A549 (cell line): ENCODE measurements around the gene BNIPL. TPM values are rescaled to one million over a fixed set of nuclear protein-coding genes. Genes with fewer than 3 reads are reported as not detected.

Experiments used
- ATAC-seq, 2 experiments: fragments of 200-7000 bp in 1 of 2; fragments of >200 bp in 1 of 2; cut with Nextera tagmentation in 1 of 2; cut with Tn5 transposase in 1 of 2; 3 replicates each; pipeline versions ENCODE4 v1.8.0 to v1.9.1; 2018 to 2020; ENCODE audit warnings: mild to moderate bottlenecking in 1 of 2, moderate library complexity in 1 of 2
- CTCF ChIA-PET: fragments of 300-600 bp; sonication (Branson Sonifier 250); formaldehyde crosslinking; extraction: SDS; loops from one replicate; lab custom pipeline; 2021; ENCODE audit warnings: antibody characterized with exemption, inconsistent platforms; lab: Yijun Ruan, JAX
- POLR2A ChIA-PET: fragments of 350-600 bp; formaldehyde crosslinking; extraction: SDS; loops from one replicate; lab custom pipeline; 2021; ENCODE audit warnings: antibody characterized with exemption, inconsistent platforms; lab: Yijun Ruan, JAX
- DNase-seq, 2 experiments: peaks; one replicate each; pipeline versions ENCODE4 v3.0.0 to v3.0.0-alpha.2; 2011 to 2016; ENCODE audit warnings: low read depth in 1 of 2, low spot score in 1 of 2
- FAIRE-seq: peaks from 2 replicates; lab custom pipeline; 2011; peaks lifted over from hg19 to GRCh38; lab: Jason Lieb, UNC
- H3K27ac ChIP-seq, 2 experiments: fragments of >200 bp; sonication (Bioruptor Twin); formaldehyde crosslinking; 3 replicates each; pipeline ENCODE4 v1.5.1; 2016 to 2017
- H3K4me1 ChIP-seq: fragments of >200 bp; sonication (Bioruptor Twin); formaldehyde crosslinking; 3 replicates; pipeline ENCODE4 v1.6.1; 2016
- H3K4me2 ChIP-seq: fragments of >200 bp; sonication (Bioruptor Twin); formaldehyde crosslinking; 3 replicates; pipeline ENCODE4 v1.6.1; 2016
- H3K4me3 ChIP-seq: fragments of >200 bp; sonication (Bioruptor Twin); formaldehyde crosslinking; 3 replicates; pipeline ENCODE4 v1.5.1; 2016
- H3K9me3 ChIP-seq: fragments of >200 bp; sonication (Bioruptor Twin); formaldehyde crosslinking; 3 replicates; pipeline ENCODE4 v1.6.1; 2016
- ATOH8 ChIP-seq: fragments of 250-450 bp; sonication (Bioruptor Pico); IDR thresholded peaks from 2 replicates; pipeline ENCODE4 v1.5.0; 2020; ENCODE audit warnings: low read depth, mild to moderate bottlenecking, moderate library complexity
- E2F6 ChIP-seq: IDR thresholded peaks from 2 replicates; pipeline ENCODE4 v1.6.1; 2012; ENCODE audit warnings: low read depth, borderline replicate concordance
- EP300 ChIP-seq, 2 experiments: fragments of >200 bp; sonication (Bioruptor Twin); formaldehyde crosslinking; IDR thresholded peaks; 2 replicates in 1 of 2; 3 replicates in 1 of 2; pipeline ENCODE4 v1.6.1; 2016 to 2017
- FOSB ChIP-seq: fragments of 250-450 bp; sonication (Bioruptor Pico); IDR thresholded peaks from 2 replicates; pipeline ENCODE4 v1.5.0; 2020; ENCODE audit warnings: mild to moderate bottlenecking, moderate library complexity
- FOSL2 ChIP-seq, 2 experiments: fragments of 450-650 bp in 1 of 2; fragments of >200 bp in 1 of 2; sonication (Bioruptor Twin) in 1 of 2; formaldehyde crosslinking; IDR thresholded peaks; 2 replicates each; pipeline versions ENCODE4 v1.5.0 to v1.6.1; 2016 to 2020; ENCODE audit warnings: mild to moderate bottlenecking in 1 of 2, moderate library complexity in 1 of 2
- HDAC2 ChIP-seq: fragments of 200-600 bp; sonication (generic); IDR thresholded peaks from 2 replicates; pipeline ENCODE4 v1.6.1; 2016
- HMGXB4 ChIP-seq: fragments of 250-450 bp; sonication (Bioruptor Pico); IDR thresholded peaks from 2 replicates; pipeline ENCODE4 v1.5.0; 2021; ENCODE audit warnings: mild to moderate bottlenecking, moderate library complexity, borderline replicate concordance
- HOXA7 ChIP-seq: fragments of 250-450 bp; sonication (Bioruptor Pico); IDR thresholded peaks from 2 replicates; pipeline ENCODE4 v1.5.0; 2020; ENCODE audit warnings: mild to moderate bottlenecking, moderate library complexity
- HOXB13 ChIP-seq: fragments of 250-450 bp; sonication (Bioruptor Pico); IDR thresholded peaks from 2 replicates; pipeline ENCODE4 v1.5.0; 2020; ENCODE audit warnings: low read depth, mild to moderate bottlenecking, moderate library complexity
- JUN ChIP-seq, 2 experiments: fragments of >200 bp; sonication (Bioruptor Twin); formaldehyde crosslinking; IDR thresholded peaks; 2 replicates in 1 of 2; 3 replicates in 1 of 2; pipeline ENCODE4 v1.6.1; 2016 to 2017
- KDM1A ChIP-seq: fragments of 200-600 bp; sonication (generic); IDR thresholded peaks from 2 replicates; pipeline ENCODE4 v1.6.1; 2016; ENCODE audit warnings: low read depth, mild to moderate bottlenecking
- KDM5A ChIP-seq: fragments of 200-600 bp; sonication (generic); IDR thresholded peaks from 2 replicates; pipeline ENCODE4 v1.6.1; 2016; ENCODE audit warnings: antibody characterized with exemption, mild to moderate bottlenecking
- MAZ ChIP-seq: fragments of 150-350 bp; IDR thresholded peaks from 2 replicates; pipeline ENCODE4 v1.6.1; 2014; ENCODE audit warnings: antibody characterized with exemption, low read depth, low read length, borderline replicate concordance
- NFE2L2 ChIP-seq: fragments of 150-350 bp; conservative IDR thresholded peaks from 2 replicates; pipeline ENCODE4 v1.6.1; 2014; ENCODE audit warnings: low read length
- NPAS2 ChIP-seq: fragments of 250-450 bp; sonication (Bioruptor Pico); IDR thresholded peaks from 2 replicates; pipeline ENCODE4 v1.8.0; 2022; ENCODE audit warnings: mild to moderate bottlenecking, moderate library complexity, borderline replicate concordance
- NR3C1 ChIP-seq: fragments of >200 bp; sonication (Bioruptor Twin); formaldehyde crosslinking; IDR thresholded peaks from 3 replicates; pipeline ENCODE4 v1.6.1; 2017
- PBX3 ChIP-seq: IDR thresholded peaks from 2 replicates; pipeline ENCODE4 v1.6.1; 2012
- PHF8 ChIP-seq: fragments of 200-600 bp; sonication (generic); IDR thresholded peaks from 2 replicates; pipeline ENCODE4 v1.6.1; 2016; ENCODE audit warnings: low read depth, mild to moderate bottlenecking, antibody characterized with exemption, moderate library complexity, borderline replicate concordance
- POLR2A ChIP-seq: IDR thresholded peaks from 2 replicates; pipeline ENCODE4 v1.6.1; 2012; ENCODE audit warnings: mild to moderate bottlenecking, low read length
- POLR2AphosphoS2 ChIP-seq: conservative IDR thresholded peaks from 2 replicates; pipeline ENCODE4 v1.6.1; 2012; ENCODE audit warnings: low read length, improper control_type of control experiment, inconsistent platforms
- RAD21 ChIP-seq, 2 experiments: fragments of >200 bp in 1 of 2; sonication (Bioruptor Twin) in 1 of 2; formaldehyde crosslinking in 1 of 2; IDR thresholded peaks in 1 of 2; conservative IDR thresholded peaks in 1 of 2; 2 replicates in 1 of 2; 3 replicates in 1 of 2; pipeline ENCODE4 v1.6.1; 2012 to 2018; ENCODE audit warnings: inconsistent platforms in 1 of 2
- RCOR1 ChIP-seq: fragments of 150-350 bp; IDR thresholded peaks from 2 replicates; pipeline ENCODE4 v1.6.1; 2014; ENCODE audit warnings: antibody characterized with exemption, low read length, low read depth
- RFX5 ChIP-seq: fragments of 450-650 bp; IDR thresholded peaks from 2 replicates; pipeline ENCODE4 v1.7.1; 2014; ENCODE audit warnings: antibody characterized with exemption, mild to moderate bottlenecking, moderate library complexity
- RNF2 ChIP-seq: fragments of 200-600 bp; sonication (generic); IDR thresholded peaks from 2 replicates; pipeline ENCODE4 v1.6.1; 2016; ENCODE audit warnings: low read depth, mild to moderate bottlenecking, antibody characterized with exemption, moderate library complexity, borderline replicate concordance
- TP53 ChIP-seq: fragments of 250-450 bp; sonication (Bioruptor Pico); IDR thresholded peaks from 2 replicates; pipeline ENCODE4 v1.5.0; 2021; ENCODE audit warnings: mild to moderate bottlenecking, moderate library complexity
- USF2 ChIP-seq: fragments of 450-650 bp; IDR thresholded peaks from 2 replicates; pipeline ENCODE4 v1.6.1; 2014; ENCODE audit warnings: antibody characterized with exemption
- ZC3H11A ChIP-seq: fragments of 450-650 bp; IDR thresholded peaks from 2 replicates; pipeline ENCODE4 v1.6.1; 2014; ENCODE audit warnings: antibody characterized with exemption, mild to moderate bottlenecking
- ZNF302 ChIP-seq: fragments of 250-450 bp; sonication (Bioruptor Pico); IDR thresholded peaks from 2 replicates; pipeline ENCODE4 v1.9.0; 2021; ENCODE audit warnings: inconsistent platforms, mild to moderate bottlenecking, moderate library complexity
- WGBS: methylation state at CpG from one replicate; pipeline ENCODE4 v1.1.6; 2017; ENCODE audit errors: missing lambda C conversion rate; 5-methylcytosine and 5-hydroxymethylcytosine counted together
- polyA plus RNA-seq, 4 experiments: library from polyadenylated mRNA; depleted of rRNA in 3 of 4; stranded (reverse); fragments of >200 nt; fragmentation: RNase III in 1 of 4; extraction: RNeasy Plus Mini Kit Qiagen cat#74134 plus additional on column Dnase treatment in 1 of 4; gene quantifications; 2 replicates in 3 of 4; 3 replicates in 1 of 4; pipeline ENCODE4 v1.2.3, GENCODE V29; 2011 to 2017

BNIPL gene
- polyA plus RNA-seq, 2 of the 4 experiments (the other 2 are of a cell fraction), result 0.22 to 0.30 TPM

GRCh38 chr1:151069103-151069486 lies 32.7 kb downstream of the BNIPL start:
- TF ChIP-seq JUN (IDR thresholded peaks at IDR 0.05) (no peak), POLR2AphosphoS2 (no peak), HMGXB4 (CRISPR knock-in tag) (no peak), PBX3 (no peak), RAD21 (conservative IDR thresholded peaks at IDR 0.05 in 1 of 2, IDR thresholded peaks at IDR 0.05 in 1 of 2) (no peak), NPAS2 (CRISPR knock-in tag) (no peak), KDM1A (no peak), POLR2A (no peak), RCOR1 (no peak), RNF2 (no peak), ZNF302 (no peak), KDM5A (no peak), HDAC2 (no peak), FOSB (CRISPR knock-in tag) (no peak), RFX5 (no peak), FOSL2 (IDR thresholded peaks at IDR 0.05) (no peak), FOSL2 (CRISPR knock-in tag; IDR thresholded peaks at IDR 0.05) (no peak), USF2 (no peak), HOXA7 (CRISPR knock-in tag) (no peak), EP300 (IDR thresholded peaks at IDR 0.05) (no peak), MAZ (no peak)
- no peak overlapping the region for H3K4me3 ChIP-seq
- H3K4me1 ChIP-seq, result peaks cover 25% of the 10 kb centered on the region
- CTCF ChIA-PET, result interaction anchor here (1.2 kb wide), 1 partner anchor 10 kb away, joined by 5 read pairs; the partner anchor contains the start of gene CDC42SE1
- POLR2A ChIA-PET, result no interaction called here
- FAIRE-seq, result no peak
- peak overlapping the region; percentile 94 to 99; a peak in 4 of 6 replicates for H3K27ac ChIP-seq
- ATAC-seq, result no peak
- WGBS, result 83% methylated on average over 5 of the region's 5 CpGs
- no peak for DNase-seq
- peak overlapping the region; percentile 84 for H3K4me2 ChIP-seq
- H3K9me3 ChIP-seq, result no peaks in the 10 kb centered on the region

GRCh38 chr1:151070474-151071276 lies 34.3 kb downstream of the BNIPL start, which contains the start of gene GABPB2:
Gene GABPB2 (plus strand): TSS chr1:151070761. CDS start chr1:151088190, 17,429 bp downstream.
- DNase-seq (peak; percentile 89 to 97), FAIRE-seq (no peak), ATAC-seq (peak; percentile 94 to 95)
- WGBS, result 1% methylated on average over 42 of the region's 50 CpGs
- Histone ChIP-seq H3K4me2 (peak within 1 kb of the TSS; percentile 84), H3K4me1 (peaks cover 15% of the 10 kb centered on the region), H3K9me3 (no peaks in the 10 kb centered on the region), H3K4me3 (peak within 1 kb of the TSS; percentile 74), H3K27ac (peak within 1 kb of the TSS; percentile 94 to 99)
- ChIA-PET CTCF (interaction anchor here (0.5 to 8.8 kb wide), 26 partner anchors 11 to 182 kb away, joined by 3 to 86 read pairs (median 6); partner anchors contain the start of genes BNIPL, C1orf56, CDC42SE1 and MLLT11), POLR2A (interaction anchor here (0.5 to 1.8 kb wide), 10 partner anchors 9 to 267 kb away, joined by 3 to 11 read pairs (median 4); partner anchors contain the start of genes C1orf56, CDC42SE1, MLLT11 and VPS72)
- TF ChIP-seq ZC3H11A (no peak), NFE2L2 (no peak), FOSL2 (IDR thresholded peaks at IDR 0.05) (no peak), FOSL2 (CRISPR knock-in tag; IDR thresholded peaks at IDR 0.05) (peak; percentile 73), RFX5 (peak; percentile 61; the same call in 1 of the 2 replicates), E2F6 (peak; percentile 91), HOXB13 (CRISPR knock-in tag) (peak; percentile 88), NR3C1 (no peak), EP300 (IDR thresholded peaks at IDR 0.05) (no peak), USF2 (no peak; the same call in 1 of the 2 replicates), KDM5A (peak; percentile 18; the same call in 1 of the 2 replicates), RNF2 (no peak), ATOH8 (CRISPR knock-in tag) (peak; percentile 34), PHF8 (peak; percentile 71), KDM1A (0 out of 2 replicates have a peak, but pooled peaks have one; percentile 17), HDAC2 (no peak), TP53 (peak; percentile 44; the same call in 1 of the 2 replicates)
